Putamen (tissue), 1 donor: Measurements from ENCODE around the gene TPSB2.
"Not testable (repeated sequence)": the region's sequence is repeated elsewhere in the genome, so short reads cannot be mapped to it uniquely, and the experiment has no call there.

Experiments
- DNase-seq: peaks from one replicate; pipeline ENCODE4 v3.0.0-alpha.2; 2016; ENCODE audit warnings: low spot score

The TPSB2 gene

GRCh38 chr16:1199347-1200013, 30.5 kb downstream of the TPSB2 start:
- no peak for DNase-seq

DNA sequence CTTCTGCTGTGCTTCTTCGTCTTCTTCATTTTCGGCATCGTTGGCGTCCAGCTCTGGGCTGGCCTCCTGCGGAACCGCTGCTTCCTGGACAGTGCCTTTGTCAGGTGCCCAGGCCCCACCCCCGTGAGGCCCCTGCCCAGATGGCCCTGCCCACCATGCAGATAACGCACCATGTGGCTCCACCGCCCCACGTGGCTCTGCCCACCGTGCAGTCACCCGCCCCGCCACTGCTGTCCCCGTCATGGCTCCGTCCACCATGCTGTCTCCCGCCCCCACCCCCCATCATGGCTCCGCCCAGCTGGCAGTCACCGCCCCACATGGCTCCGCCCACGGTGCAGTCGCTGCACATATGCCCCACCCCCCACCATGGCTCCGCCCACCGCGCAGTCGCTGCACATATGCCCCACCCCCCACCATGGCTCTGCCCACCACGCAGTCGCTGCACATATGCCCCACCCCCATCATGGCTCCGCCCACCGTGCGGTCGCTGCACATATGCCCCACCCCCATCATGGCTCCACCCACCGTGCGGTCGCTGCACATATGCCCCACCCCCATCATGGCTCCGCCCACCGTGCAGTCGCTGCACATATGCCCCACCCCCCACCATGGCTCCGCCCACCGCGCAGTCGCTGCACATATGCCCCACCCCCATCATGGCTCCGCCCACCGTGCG, 31.2 kb downstream of the TPSB2 start:
- DNase-seq, result not testable (repeated sequence)

DNA sequence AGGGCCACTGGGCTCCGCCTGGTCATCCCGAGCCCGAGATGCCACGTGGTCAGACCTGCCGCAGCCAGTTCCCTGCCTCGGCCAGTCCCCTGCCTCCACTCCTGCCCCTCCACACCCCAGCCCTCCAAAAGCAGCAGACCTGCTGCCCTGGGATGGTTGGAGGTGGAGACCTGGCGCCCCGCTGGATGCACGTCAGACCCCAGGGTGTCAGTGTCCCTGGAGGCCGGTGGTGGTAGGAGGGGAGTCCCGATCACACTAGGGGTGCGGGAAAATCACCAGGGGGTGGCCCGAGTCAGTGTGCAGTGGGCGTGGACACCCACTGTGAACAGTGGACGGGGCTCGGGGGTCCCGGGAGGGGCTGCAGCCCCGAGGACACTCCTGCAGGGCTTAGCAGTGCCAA, 31.8 kb downstream of the TPSB2 start:
- DNase-seq, result no peak

DNA sequence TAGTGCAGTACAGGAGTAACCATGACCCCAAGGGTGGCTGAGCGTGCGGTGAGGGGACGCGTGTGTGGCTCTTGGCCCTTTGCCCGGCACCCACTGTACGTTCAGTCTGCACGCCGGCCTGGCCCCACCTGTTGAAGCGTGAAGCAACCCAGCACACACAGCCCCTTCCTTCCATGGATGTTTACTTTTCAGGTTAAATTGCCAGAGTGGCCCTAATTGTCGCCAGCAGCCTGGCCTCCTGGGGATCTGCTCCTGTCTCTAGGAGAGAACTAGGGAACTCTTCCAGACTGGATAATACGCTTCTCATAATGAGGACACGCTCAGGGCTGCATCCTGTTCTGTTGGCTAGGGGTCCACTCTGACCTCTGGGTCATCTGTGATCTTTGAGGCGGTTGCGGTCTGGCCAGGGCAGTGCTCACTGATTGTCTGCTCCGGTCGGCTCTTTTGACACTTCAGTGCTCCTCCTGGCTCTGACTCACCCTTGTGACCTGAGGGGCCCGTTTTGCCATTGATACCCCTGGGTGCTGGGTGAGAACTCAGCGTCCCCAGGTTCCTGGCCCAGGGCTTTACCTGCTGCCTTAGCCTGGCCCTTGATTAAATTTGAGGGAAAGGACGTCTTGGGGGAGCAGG, 32.6 kb downstream of the TPSB2 start:
- no peak for DNase-seq

- no peak for DNase-seq
These were observed 33.5 kb downstream of the TPSB2 start for GRCh38 chr16:1196494-1196893.

DNA sequence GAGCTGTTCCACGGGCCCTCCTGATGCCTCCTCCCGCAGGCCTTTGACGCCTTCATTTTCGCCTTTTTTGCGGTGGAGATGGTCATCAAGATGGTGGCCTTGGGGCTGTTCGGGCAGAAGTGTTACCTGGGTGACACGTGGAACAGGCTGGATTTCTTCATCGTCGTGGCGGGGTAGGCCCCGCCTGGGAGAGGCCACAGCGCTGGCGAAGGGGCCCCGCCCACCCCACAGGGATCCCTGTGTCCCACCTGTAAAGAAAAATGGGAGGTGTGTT, 34.7 kb downstream of the TPSB2 start:
- no peak for DNase-seq

GRCh38 chr16:1194665-1195392, 35.2 kb downstream of the TPSB2 start:
- no peak for DNase-seq

GRCh38 chr16:1193825-1194581, 36.0 kb downstream of the TPSB2 start:
- DNase-seq, result no peak

GRCh38 chr16:1193143-1193824, 36.7 kb downstream of the TPSB2 start:
- no peak for DNase-seq

DNA sequence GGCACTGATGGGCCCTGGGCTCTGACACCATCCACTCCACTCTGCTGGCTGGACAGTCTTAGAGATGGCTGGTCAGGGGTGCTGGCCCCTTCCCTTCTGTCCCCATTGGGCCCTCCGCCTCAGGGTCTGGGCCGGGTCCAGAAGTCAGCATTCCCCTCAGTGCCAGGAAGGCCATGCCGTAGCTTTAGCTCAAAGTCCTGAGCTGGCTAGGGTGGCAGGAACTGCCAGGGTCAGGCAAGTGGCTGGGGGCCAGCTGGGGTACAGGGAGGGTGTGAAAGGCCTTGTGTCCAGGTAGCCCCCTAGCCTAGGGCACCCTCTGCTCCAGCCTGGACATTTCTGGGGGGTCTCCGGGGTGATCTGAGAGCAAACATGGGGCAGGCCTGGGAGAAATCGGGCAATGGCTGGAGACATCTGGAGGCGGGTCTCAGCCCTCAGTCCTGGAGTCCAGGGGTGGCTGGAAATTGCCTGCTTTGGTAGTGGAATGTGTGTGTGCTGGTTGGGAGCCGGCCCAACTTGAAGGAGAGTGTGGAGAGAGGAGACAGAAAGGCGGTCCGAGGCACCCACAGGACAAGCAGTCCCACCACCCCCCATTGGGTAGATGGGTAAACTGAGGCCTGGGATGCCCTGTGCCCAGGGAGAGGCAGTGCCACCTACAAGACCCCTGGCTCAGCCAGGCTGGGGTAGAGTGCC, 37.5 kb downstream of the TPSB2 start:
- no peak for DNase-seq

GRCh38 chr16:1190789-1191188, 39.2 kb downstream of the TPSB2 start:
- not testable (repeated sequence) for DNase-seq

DNA sequence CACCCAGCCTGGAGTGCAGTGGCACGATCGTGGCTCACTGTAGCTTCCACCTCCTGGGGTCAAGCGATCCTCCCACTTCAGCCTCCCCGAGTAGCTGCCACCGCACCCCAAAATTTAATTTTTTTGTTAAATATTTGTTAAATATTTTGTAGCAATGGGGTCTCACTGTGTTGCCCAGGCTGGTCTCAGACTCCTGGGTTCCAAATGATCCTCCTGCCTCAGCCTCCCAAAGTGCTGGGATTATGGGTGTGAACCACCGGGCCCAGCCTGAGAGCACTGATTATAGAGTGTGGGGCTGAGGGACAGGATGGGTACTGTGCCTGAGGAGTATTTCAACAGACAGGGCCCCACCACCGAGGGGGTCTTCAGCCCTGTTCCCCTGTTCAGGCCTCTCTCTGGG, 40.5 kb downstream of the TPSB2 start:
- no peak for DNase-seq

DNA sequence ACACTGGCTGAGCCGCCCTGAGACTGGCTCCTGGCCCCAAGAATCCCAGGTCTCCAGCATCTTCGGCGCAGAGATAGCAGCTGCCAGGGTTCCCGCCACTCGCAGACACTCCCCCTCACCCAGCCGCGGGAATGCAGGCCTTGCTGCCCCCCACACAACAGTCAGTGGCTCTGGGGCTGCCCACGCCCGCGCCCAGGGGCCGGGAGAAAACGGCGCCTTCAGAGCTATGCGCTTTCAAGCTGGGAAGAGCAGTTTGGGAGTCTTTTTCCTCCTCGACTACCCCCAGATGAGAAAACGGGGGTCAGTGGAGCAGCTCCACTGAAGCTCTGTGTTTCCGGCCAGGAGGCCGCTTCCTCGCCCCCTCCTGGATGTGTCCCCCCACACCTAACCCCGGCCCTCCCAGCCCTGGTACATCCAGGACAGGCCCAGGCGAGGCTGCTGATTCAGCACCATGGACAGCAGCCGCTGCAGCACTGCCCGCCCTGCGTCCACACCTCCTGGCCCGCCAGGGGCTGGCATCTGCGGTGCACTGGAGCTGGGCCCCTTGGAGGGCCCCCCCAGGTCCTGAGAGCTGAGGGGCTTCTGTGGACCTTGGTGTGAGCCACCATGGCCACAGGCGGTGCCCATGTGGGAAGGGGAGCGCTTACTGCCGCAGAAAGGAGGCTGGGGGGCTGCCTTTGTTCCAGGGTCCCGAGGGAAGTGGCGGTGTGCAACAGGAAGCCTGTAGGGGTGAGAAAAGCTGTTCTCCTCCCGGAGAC, 41.4 kb downstream of the TPSB2 start:
- no peak for DNase-seq

DNA sequence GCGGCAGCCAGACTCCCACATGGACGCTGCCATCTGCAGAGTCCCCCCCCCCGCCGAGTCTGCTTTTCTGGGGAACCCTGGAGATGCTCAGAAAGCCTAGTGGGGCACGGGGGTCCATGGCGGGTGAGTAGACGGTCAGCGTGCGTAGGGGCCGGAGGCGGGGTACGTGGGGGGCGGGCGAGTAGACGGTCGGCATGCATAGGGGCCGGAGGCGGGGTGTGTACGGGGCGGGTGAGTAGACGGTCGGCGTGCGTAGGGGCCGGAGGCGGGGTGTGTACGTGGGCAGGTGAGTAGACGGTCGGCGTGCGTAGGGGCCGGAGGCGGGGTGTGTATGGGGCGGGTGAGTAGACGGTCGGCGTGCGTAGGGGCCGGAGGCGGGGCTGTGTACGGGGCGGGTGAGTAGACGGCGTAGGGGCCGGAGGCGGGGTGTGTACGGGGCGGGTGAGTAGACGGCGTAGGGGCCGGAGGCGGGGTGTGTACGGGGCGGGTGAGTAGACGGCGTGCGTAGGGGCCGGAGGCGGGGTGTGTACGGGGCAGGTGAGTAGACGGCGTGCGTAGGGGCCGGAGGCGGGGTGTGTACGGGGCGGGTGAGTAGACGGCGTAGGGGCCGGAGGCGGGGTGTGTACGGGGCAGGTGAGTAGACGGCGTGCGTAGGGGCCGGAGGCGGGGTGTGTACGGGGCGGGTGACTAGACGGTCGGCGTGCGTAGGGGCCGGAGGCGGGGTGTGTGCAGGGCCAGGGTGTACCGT, 44.4 kb downstream of the TPSB2 start:
- not testable (repeated sequence) for DNase-seq

GRCh38 chr16:1184980-1185379, 45.0 kb downstream of the TPSB2 start:
- DNase-seq, result no peak

DNA sequence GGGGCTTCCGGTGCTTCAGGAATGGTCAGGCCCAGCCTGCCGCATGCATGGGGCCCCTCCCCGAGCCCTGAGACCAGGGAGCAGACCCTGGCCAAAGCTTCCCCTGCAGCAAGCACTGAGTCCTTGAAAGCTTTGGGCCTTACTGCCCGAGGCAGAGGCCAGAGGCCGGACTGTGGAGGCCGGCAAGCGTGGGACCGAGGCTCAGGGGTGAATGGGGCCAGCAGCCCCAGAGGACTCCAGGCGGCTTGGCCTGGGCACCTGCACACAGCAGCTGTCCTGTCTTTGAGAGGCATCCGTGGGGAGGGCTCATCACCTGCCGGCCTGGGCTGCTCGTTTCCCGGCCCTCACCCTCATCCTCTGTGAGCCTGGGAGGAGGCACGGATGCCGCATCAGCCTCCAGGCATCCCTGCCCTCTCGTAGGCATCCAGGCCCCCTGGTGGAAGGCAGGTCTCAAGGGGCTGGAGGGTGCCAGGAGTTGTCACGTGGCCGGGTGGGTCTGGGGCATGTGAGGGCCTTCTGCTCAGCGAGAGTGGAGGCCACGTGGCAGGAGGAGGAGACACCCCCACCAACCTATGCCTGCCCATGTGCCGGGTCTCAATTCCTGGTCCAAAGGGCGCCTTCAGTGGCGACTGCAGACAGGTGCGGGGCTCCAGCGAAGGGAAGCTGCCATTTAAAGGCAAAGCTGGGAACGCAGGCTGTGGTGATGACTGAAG, 45.7 kb downstream of the TPSB2 start:
- DNase-seq, result no peak

DNA sequence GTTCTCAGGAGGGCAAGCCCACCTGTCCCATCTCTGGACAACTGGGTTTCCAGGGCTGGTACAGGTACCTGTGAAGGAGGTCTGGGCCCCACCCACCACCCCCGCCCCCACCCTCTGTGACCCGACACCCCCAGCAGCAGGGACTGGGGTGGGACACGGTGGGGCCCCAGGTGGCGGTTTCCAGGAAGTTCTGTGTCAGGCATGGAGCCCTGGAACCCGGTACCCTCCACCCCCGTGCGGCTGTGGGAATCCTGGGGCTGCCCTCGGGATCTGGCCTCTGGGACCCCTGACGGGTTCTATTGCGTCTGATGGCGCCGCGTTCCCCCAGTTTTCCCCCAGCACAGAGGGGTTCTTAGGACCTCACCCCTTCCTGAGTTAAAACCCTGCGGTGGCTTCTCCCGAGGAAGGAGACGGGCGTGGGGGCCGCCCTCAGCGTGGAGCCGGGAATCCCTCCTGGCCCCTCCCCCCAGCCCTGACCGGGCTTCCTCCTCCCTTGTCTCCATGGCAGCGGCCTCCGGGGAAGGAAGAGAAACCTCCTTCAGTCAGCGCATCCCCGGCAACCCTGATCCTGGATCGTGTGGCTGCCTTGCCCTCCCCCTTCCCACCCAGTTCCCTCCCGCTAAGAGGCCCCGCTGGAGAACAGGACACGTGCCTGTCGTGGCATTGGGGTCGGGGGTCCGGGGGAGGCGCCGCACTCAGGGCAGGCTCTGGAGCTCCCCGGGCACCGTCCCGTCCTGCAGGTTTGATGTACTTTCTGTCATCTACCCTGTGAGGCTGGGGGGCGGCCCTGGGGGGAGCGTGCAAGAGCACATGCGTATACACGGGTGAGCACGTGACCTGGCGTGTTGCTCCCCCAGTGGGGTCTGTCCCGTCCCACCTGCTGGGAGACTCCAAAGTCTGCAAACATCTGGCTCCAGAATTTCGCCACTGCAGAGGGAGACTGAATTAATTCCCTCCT, 46.8 kb downstream of the TPSB2 start:
- peak; percentile 62 for DNase-seq

DNA sequence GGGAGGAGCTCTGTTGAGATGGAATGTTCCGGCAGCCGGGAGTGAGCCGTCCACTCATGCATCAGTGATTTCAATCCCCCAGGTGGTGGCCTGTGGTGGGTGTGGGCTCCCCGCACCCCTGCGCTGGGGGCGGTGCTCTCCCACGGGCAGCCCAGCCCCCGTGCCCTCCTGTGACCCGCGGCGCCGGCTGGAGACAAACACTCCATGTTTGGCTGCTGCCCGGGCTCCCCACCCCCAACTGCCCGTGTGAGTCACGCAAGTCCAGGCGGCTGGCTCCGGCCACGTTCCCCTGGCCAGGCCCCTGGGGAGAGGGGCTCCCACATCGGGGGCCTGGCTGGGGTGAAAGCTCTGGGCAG, 47.7 kb downstream of the TPSB2 start:
- DNase-seq, result no peak
